IMR-90 (cell line): ENCODE data around the gene NXPH4. TPM values are rescaled to one million over a fixed set of nuclear protein-coding genes. Genes with fewer than 3 reads are reported as not detected.

Source experiments
- ATAC-seq: fragments of 200-7000 bp; cut with Tn5 transposase; 2 replicates; pipeline ENCODE4 v1.9.1; 2020; ENCODE audit warnings: low read depth, mild to moderate bottlenecking, moderate library complexity
- BruUV-seq: library from RNA; stranded (reverse); fragments of 400-500 nt; replicated peaks from 2 replicates; lab custom pipeline; 2021; lab: Mats Ljungman, UMichigan
- CTCF ChIA-PET: fragments of 300-600 bp; formaldehyde crosslinking; extraction: SDS; loops from one replicate; lab custom pipeline; 2021; ENCODE audit warnings: antibody characterized with exemption; lab: Yijun Ruan, JAX
- POLR2A ChIA-PET: fragments of 300-600 bp; sonication (Branson Sonifier 250); formaldehyde crosslinking; loops from one replicate; lab custom pipeline; 2022; ENCODE audit warnings: antibody characterized with exemption; ENCODE audit not compliant: unreplicated experiment; lab: Charles Lee
- DNase-seq: peaks from one replicate; pipeline ENCODE4 v3.0.0; 2013
- H2AFZ ChIP-seq: replicated peaks from 2 replicates; pipeline ENCODE3; 2013; ENCODE audit warnings: low read length, mild to moderate bottlenecking; ENCODE audit not compliant: poor library complexity
- H2AK5ac ChIP-seq: 2 replicates; pipeline ENCODE4 v1.6.1; 2013; ENCODE audit warnings: low read depth, low read length, inconsistent platforms
- H2AK9ac ChIP-seq: replicated peaks from 2 replicates; pipeline ENCODE3; 2013; ENCODE audit warnings: mild to moderate bottlenecking, low read depth, low read length, moderate library complexity; ENCODE audit not compliant: poor library complexity
- H2BK120ac ChIP-seq: 2 replicates; pipeline ENCODE4 v1.6.1; 2013; ENCODE audit warnings: low read depth, low read length, inconsistent platforms
- H2BK15ac ChIP-seq: 3 replicates; pipeline ENCODE4 v1.6.1; 2013; ENCODE audit warnings: low read depth, low read length, inconsistent platforms
- H2BK20ac ChIP-seq: 2 replicates; pipeline ENCODE4 v1.6.1; 2013; ENCODE audit warnings: low read depth, mild to moderate bottlenecking, inconsistent platforms, low read length, moderate library complexity
- H2BK5ac ChIP-seq: 2 replicates; pipeline ENCODE4 v1.6.1; 2013; ENCODE audit warnings: mild to moderate bottlenecking, low read depth, low read length, inconsistent platforms; ENCODE audit not compliant: poor library complexity, severe bottlenecking
- H3K14ac ChIP-seq: replicated peaks from 2 replicates; pipeline ENCODE4 v1.6.1; 2013; ENCODE audit warnings: low read depth, low read length, inconsistent platforms
- H3K18ac ChIP-seq: 2 replicates; pipeline ENCODE4 v1.6.1; 2013; ENCODE audit warnings: low read depth, low read length, control low read depth
- H3K23ac ChIP-seq: 2 replicates; pipeline ENCODE4 v1.6.1; 2013; ENCODE audit warnings: low read depth, low read length, inconsistent platforms
- H3K27ac ChIP-seq: 2 replicates; pipeline ENCODE4 v1.5.1; 2013; ENCODE audit warnings: mild to moderate bottlenecking, control low read depth, low read length; ENCODE audit not compliant: insufficient read depth
- H3K27me3 ChIP-seq: 2 replicates; pipeline ENCODE4 v1.6.1; 2013; ENCODE audit warnings: low read length; ENCODE audit not compliant: control insufficient read depth, insufficient read depth
- H3K36me3 ChIP-seq: 2 replicates; pipeline ENCODE4 v1.6.1; 2013; ENCODE audit warnings: low read length, mixed read lengths; ENCODE audit not compliant: control insufficient read depth, insufficient read depth
- H3K4ac ChIP-seq: 2 replicates; pipeline ENCODE4 v1.6.1; 2013; ENCODE audit warnings: low read depth, low read length, inconsistent platforms
- H3K4me1 ChIP-seq: 2 replicates; pipeline ENCODE4 v1.6.1; 2013; ENCODE audit warnings: low read length, mixed read lengths; ENCODE audit not compliant: control insufficient read depth, insufficient read depth
- H3K4me2 ChIP-seq: 2 replicates; pipeline ENCODE4 v1.6.1; 2013; ENCODE audit warnings: low read depth, mild to moderate bottlenecking, control low read depth, low read length, moderate library complexity
- H3K4me3 ChIP-seq: 2 replicates; pipeline ENCODE4 v1.5.1; 2013; ENCODE audit warnings: low read depth, mild to moderate bottlenecking, control low read depth, low read length, moderate library complexity; ENCODE audit not compliant: insufficient read depth
- H3K56ac ChIP-seq: 2 replicates; pipeline ENCODE4 v1.6.1; 2013; ENCODE audit warnings: low read length, inconsistent platforms; ENCODE audit not compliant: insufficient read depth; ENCODE audit errors: extremely low read depth
- H3K79me1 ChIP-seq, 2 experiments: 2 replicates each; pipeline ENCODE4 v1.6.1; 2013; ENCODE audit warnings: low read length in 2 of 2, inconsistent platforms in 1 of 2, low read depth in 1 of 2
- H3K9ac ChIP-seq: 2 replicates; pipeline ENCODE4 v1.6.1; 2013; ENCODE audit warnings: low read depth, low read length, control low read depth
- H3K9me1 ChIP-seq: 2 replicates; pipeline ENCODE4 v1.6.1; 2013; ENCODE audit warnings: low read length, inconsistent platforms; ENCODE audit not compliant: insufficient read depth
- H3K9me3 ChIP-seq: 2 replicates; pipeline ENCODE4 v1.6.1; 2013; ENCODE audit warnings: low read length; ENCODE audit not compliant: control insufficient read depth, insufficient read depth
- H4K20me1 ChIP-seq: 2 replicates; pipeline ENCODE4 v1.6.1; 2013; ENCODE audit warnings: low read length, inconsistent platforms; ENCODE audit not compliant: insufficient read depth
- H4K5ac ChIP-seq: 2 replicates; pipeline ENCODE4 v1.6.1; 2013; ENCODE audit warnings: mild to moderate bottlenecking, low read depth, low read length, control low read depth
- H4K8ac ChIP-seq, 2 experiments: 2 replicates each; pipeline ENCODE4 v1.6.1; 2013; ENCODE audit warnings: low read depth in 2 of 2, low read length in 2 of 2, control low read depth in 1 of 2, inconsistent platforms in 1 of 2
- H4K91ac ChIP-seq: 2 replicates; pipeline ENCODE4 v1.6.1; 2013; ENCODE audit warnings: low read depth, low read length, inconsistent platforms; ENCODE audit not compliant: insufficient read depth
- BHLHE40 ChIP-seq: fragments of 150-350 bp; IDR thresholded peaks from 2 replicates; pipeline ENCODE4 v1.6.1; 2016; ENCODE audit warnings: mild to moderate bottlenecking, low read depth, low read length
- CEBPB ChIP-seq: IDR thresholded peaks from 2 replicates; pipeline ENCODE4 v1.6.1; 2012; ENCODE audit warnings: low read depth, low read length, improper control_type of control experiment
- CHD1 ChIP-seq: IDR thresholded peaks from 2 replicates; pipeline ENCODE4 v1.6.1; 2012; ENCODE audit warnings: low read depth, low read length, improper control_type of control experiment
- FOS ChIP-seq: fragments of 150-350 bp; IDR thresholded peaks from 2 replicates; pipeline ENCODE4 v1.6.1; 2016; ENCODE audit warnings: low read depth, low read length
- MAFK ChIP-seq: IDR thresholded peaks from 2 replicates; pipeline ENCODE4 v1.6.1; 2012; ENCODE audit warnings: low read depth, low read length, improper control_type of control experiment
- MAZ ChIP-seq: IDR thresholded peaks from 2 replicates; pipeline ENCODE4 v1.6.1; 2012; ENCODE audit warnings: low read depth, mild to moderate bottlenecking, low read length, improper control_type of control experiment, moderate library complexity, borderline replicate concordance
- MXI1 ChIP-seq: IDR thresholded peaks from 2 replicates; pipeline ENCODE4 v1.6.1; 2012; ENCODE audit warnings: low read depth, mild to moderate bottlenecking, low read length, moderate library complexity, borderline replicate concordance
- NFE2L2 ChIP-seq: fragments of 150-350 bp; IDR thresholded peaks from 2 replicates; pipeline ENCODE4 v1.6.1; 2016; ENCODE audit warnings: low read depth, mild to moderate bottlenecking, low read length
- RAD21 ChIP-seq: IDR thresholded peaks from 2 replicates; pipeline ENCODE4 v1.6.1; 2012; ENCODE audit warnings: low read length, improper control_type of control experiment
- RFX5 ChIP-seq: IDR thresholded peaks from 2 replicates; pipeline ENCODE4 v1.8.0; 2012; ENCODE audit warnings: low read depth, mild to moderate bottlenecking, low read length, moderate library complexity
- WGBS, 2 experiments: methylation state at CpG; one replicate each; pipeline versions ENCODE4 v1.1.5 to v1.1.7; 2013; ENCODE audit warnings: missing lambda C conversion rate in 2 of 2; ENCODE audit not compliant: insufficient read length in 1 of 2; ENCODE audit errors: extremely low coverage in 2 of 2; 5-methylcytosine and 5-hydroxymethylcytosine counted together
- dilution Hi-C: fragments of 300-500 bp; cut with HindIII; formaldehyde crosslinking; loops from one replicate; pipeline ENCODE4 v1.14.3; 2018; ENCODE audit warnings: low sequenced_read_pairs; ENCODE audit not compliant: unreplicated experiment
- in situ Hi-C: fragments of 300-500 bp; cut with MboI; formaldehyde crosslinking; loops from 3 replicates; pipeline ENCODE4 v1.14.3; 2019; ENCODE audit warnings: low sequenced_read_pairs, inconsistent platforms, mixed read lengths
- intact Hi-C: fragments of 100-400 bp; cut with micrococcal nuclease; formaldehyde crosslinking; loops from 2 replicates; pipeline ENCODE4 v1.10.0; 2022
- polyA plus RNA-seq, 3 experiments: library from polyadenylated mRNA; depleted of rRNA; stranded (reverse); fragments of >200 nt; gene quantifications; 2 replicates each; pipeline ENCODE4 v1.2.3, GENCODE V29; 2012; ENCODE audit warnings: low replicate concordance in 1 of 3
- total RNA-seq: library from RNA; depleted of rRNA; stranded (reverse); fragments of >200 nt; gene quantifications from 2 replicates; pipeline ENCODE4 v1.2.3, GENCODE V29; 2012
- TF ChIP-seq, protein P1 (sequence below): fragments of 150-350 bp; IDR thresholded peaks from 2 replicates; pipeline ENCODE4 v1.6.1; 2016; ENCODE audit warnings: low read depth, mild to moderate bottlenecking, low read length, moderate library complexity, borderline replicate concordance
- TF ChIP-seq, protein P2 (sequence below): fragments of 150-350 bp; IDR thresholded peaks from 2 replicates; pipeline ENCODE4 v1.6.1; 2017; ENCODE audit warnings: mild to moderate bottlenecking, antibody characterized with exemption, low read length, low read depth

Gene NXPH4
- total and polyA plus RNA-seq, 2 of the 4 experiments (the other 2 are of a cell fraction) = 0.36 to 3.8 TPM

DNA sequence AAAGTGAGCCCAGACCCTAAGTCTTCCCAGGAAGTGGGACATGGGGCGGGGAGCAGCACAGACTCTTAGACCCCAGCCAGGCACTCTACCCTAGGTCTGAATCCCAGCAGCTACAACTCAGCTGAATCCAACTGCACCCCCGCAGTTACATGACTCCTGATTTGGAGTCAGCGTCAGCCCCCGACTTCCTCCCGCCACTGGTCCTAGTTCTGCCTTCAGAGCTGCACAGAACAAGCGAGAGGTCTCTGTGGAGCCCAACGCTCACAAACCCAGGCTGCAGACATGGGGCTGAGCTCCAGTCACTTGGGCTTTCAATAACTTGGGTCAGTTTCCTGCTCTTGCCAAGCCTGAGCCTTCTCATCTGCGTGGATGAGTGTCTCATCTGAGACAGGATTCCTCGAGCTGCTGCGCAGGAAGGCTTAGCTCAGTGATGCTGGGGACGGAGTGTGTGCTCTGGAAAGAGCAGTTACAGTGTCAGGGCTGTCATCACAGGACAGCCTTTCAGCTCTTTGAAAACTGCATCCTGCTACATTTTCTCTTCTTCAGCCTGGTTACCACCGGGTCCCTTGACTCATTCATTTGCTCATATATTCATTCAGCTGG lies 30.6 kb upstream of the NXPH4 start:
- Histone ChIP-seq H2AK5ac (no peak overlapping the region), H3K18ac (no peak overlapping the region)

More for the DNA sequence above, 30.6 kb upstream of the NXPH4 start:
- Histone ChIP-seq H2AK9ac (no peak overlapping the region), H3K27me3 (no peaks in the 10 kb centered on the region), H3K79me1 (peaks cover 5 to 38% of the 10 kb centered on the region in 2 experiments; a peak in 3 of 4 replicates), H3K23ac (no peak overlapping the region), H4K91ac (no peak overlapping the region), H2BK120ac (no peak overlapping the region), H4K5ac (no peak overlapping the region), H2BK5ac (no peak overlapping the region), H2BK15ac (no peak overlapping the region), H3K9ac (no peak overlapping the region), H3K36me3 (peaks cover 93% of the 10 kb centered on the region), H2AFZ (no peak overlapping the region), H4K20me1 (peaks cover 38% of the 10 kb centered on the region), H3K9me1 (no peaks in the 10 kb centered on the region), H2BK20ac (no peak overlapping the region), H3K4me1 (no peaks in the 10 kb centered on the region), H4K8ac (no peak overlapping the region), H3K4ac (no peak overlapping the region), H3K9me3 (no peaks in the 10 kb centered on the region), H3K56ac (no peak overlapping the region), H3K14ac (no peak overlapping the region), H3K27ac (no peak overlapping the region), H3K4me2 (no peak overlapping the region), H3K4me3 (no peak overlapping the region)
- 93% methylated on average over 7 of the region's 12 CpGs; no CpG with 5 or more reads in 1 of the 2 experiments for WGBS, 2 experiments
- BruUV-seq = no TSS peak
- CTCF ChIA-PET = no interaction called here
- intact Hi-C loops = no loop called here
- in situ Hi-C loops = no loop called here
- POLR2A ChIA-PET = interaction anchor here (0.9 kb wide), 1 partner anchor 90 kb away, joined by 4 read pairs; no protein-coding TSS in a partner anchor
- dilution Hi-C loops = no loop called here
- TF ChIP-seq MAZ = no peak
- no peak for TF ChIP-seq RFX5
- TF ChIP-seq CEBPB = no peak
- TF ChIP-seq CHD1 = no peak
- TF ChIP-seq MAFK = no peak
- TF ChIP-seq, protein P1, sequence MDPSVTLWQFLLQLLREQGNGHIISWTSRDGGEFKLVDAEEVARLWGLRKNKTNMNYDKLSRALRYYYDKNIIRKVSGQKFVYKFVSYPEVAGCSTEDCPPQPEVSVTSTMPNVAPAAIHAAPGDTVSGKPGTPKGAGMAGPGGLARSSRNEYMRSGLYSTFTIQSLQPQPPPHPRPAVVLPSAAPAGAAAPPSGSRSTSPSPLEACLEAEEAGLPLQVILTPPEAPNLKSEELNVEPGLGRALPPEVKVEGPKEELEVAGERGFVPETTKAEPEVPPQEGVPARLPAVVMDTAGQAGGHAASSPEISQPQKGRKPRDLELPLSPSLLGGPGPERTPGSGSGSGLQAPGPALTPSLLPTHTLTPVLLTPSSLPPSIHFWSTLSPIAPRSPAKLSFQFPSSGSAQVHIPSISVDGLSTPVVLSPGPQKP = no peak
- TF ChIP-seq RAD21 = no peak
- TF ChIP-seq NFE2L2 = no peak
- TF ChIP-seq FOS = no peak
- TF ChIP-seq, protein P2, sequence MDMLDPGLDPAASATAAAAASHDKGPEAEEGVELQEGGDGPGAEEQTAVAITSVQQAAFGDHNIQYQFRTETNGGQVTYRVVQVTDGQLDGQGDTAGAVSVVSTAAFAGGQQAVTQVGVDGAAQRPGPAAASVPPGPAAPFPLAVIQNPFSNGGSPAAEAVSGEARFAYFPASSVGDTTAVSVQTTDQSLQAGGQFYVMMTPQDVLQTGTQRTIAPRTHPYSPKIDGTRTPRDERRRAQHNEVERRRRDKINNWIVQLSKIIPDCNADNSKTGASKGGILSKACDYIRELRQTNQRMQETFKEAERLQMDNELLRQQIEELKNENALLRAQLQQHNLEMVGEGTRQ = no peak
- no peak for TF ChIP-seq BHLHE40
- no peak for TF ChIP-seq MXI1
- ATAC-seq (no peak), DNase-seq (no peak)
